ENCODE measurements around the gene QDPR. TPM values are rescaled to one million over a fixed set of nuclear protein-coding genes. Genes with fewer than 3 reads are reported as not detected.

Gene QDPR
- 20.3 and 24.7 TPM in 2 replicates for total RNA-seq

DNA sequence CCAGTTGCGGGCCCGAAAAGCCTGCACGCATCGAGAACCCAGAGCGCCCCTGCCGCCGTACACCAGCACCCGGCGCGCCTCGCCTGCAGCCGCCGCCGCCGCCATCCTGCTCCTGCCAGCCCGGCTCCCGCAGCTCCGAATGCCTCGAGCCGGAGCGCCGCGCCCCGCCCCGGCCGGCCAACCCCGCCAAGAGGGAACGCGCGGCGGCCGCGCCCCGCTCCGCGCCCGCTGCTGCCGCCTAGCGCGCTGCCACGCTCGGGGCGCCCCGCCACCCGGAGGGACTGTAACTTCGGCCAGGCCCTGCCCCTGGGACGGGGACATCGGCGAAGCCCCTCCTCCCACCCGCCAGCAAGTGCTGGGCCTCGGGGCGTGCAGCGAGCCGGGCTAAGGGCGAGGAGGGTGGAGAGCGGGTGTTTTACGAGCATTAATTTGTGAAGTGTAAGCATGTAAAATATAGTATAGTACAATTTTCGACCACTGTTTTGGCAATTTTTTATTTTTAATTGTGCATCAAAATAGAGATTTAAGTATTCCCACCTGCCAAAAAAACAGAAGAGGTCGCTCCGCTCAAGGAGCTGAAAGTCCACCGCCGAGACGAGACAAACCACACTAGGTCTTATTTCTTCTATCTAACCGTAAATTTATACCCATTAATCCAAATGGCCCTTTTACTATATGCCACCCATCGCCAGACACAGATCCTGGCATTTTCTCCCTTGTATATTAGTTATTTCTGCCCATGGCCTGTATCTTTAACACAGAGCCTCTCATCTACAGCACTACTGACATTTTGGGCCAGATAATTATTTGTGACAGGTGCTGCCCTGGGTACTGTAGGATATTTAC is at the start of gene QDPR:
QDPR (minus strand) TSS at position 141 of the 846 bp plus-strand sequence; CDS start at position 105, 36 bp downstream.

DNA sequence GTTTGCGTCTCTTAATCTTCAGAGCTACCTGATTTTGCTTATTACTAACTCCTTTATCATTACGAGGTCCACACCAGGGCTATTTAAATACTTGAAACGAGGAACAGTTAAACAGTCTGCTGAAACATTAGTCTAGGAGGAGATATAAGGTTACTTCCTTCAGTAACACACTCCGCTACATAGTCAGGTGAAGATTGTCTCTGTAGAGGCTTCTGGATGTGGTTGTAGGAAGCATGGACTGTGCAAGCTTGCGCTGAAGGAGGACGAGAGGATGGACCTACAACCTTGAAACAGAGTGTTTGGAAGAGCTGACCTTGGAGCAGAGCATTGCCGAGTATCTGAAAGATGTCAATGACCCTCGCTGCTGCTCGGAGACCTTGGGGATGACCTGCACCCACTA is 3.0 kb upstream of the QDPR start, which contains the start of gene CLRN2:
CLRN2 (plus strand) TSS at position 301 of the 400 bp plus-strand sequence. CDS start 102 bp downstream, outside the sequence.

Other genes starting within 250 kb of the QDPR start
- not detected in 2 replicates for gene CLRN2, start 3.1 kb upstream of the QDPR start, total RNA-seq
- 119 and 135 TPM in 2 replicates for gene LAP3, start 65.1 kb upstream of the QDPR start, total RNA-seq
- 7.4 and 9.9 TPM in 2 replicates for gene MED28, start 102.6 kb upstream of the QDPR start, total RNA-seq

Data from aortic smooth muscle cell (primary cell).